Measurements from ENCODE around the gene WRAP53.
"Not testable (repeated sequence)": the region's sequence is repeated elsewhere in the genome, so short reads cannot be mapped to it uniquely, and the experiment has no call there.

Gene WRAP53

GRCh38 chr17:7687908-7688807, at the start of gene WRAP53:
Gene WRAP53 (plus strand): TSS chr17:7688477. CDS start chr17:7688649, 172 bp downstream.
- peak; percentile 84 to 95 (median 92) for DNase-seq (ENCODE audit: low read depth in 3 of 3, low spot score in 1 of 3)

- DNase-seq (ENCODE audit: low read depth in 3 of 3, low spot score in 1 of 3), result no peak
These were observed 47.5 kb upstream of the WRAP53 start for GRCh38 chr17:7640783-7641182.

GRCh38 chr17:7641635-7642034, 46.6 kb upstream of the WRAP53 start:
- not testable (repeated sequence) for DNase-seq (ENCODE audit: low read depth in 3 of 3, low spot score in 1 of 3)

- DNase-seq (ENCODE audit: low read depth in 3 of 3, low spot score in 1 of 3), result no peak
These were observed 43.5 kb upstream of the WRAP53 start for GRCh38 chr17:7644775-7645174.

DNA sequence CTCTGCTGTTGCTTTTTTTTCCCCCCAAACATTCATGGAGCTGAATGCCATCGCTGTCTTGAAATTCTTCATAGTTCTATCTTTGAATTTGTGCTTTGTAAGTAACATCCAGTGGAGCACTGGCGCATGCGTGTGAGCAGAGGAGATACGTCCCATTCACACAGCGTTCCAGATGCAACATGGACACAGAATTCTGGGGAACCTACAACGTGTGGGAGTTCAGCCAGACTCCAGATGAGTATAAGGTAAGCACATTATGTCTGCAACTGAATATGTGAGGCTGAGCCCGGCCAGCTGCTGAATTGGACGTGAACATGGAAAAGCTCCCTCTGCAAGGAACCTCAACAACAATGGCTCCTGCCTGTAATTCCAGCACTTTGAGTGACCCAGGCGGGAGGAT, 41.8 kb upstream of the WRAP53 start:
- no peak for DNase-seq (ENCODE audit: low read depth in 3 of 3, low spot score in 1 of 3)

GRCh38 chr17:7647018-7647417, 41.3 kb upstream of the WRAP53 start:
- no peak for DNase-seq (ENCODE audit: low read depth in 3 of 3, low spot score in 1 of 3)

GRCh38 chr17:7650509-7651096, 37.7 kb upstream of the WRAP53 start, which contains the start of gene ATP1B2:
Gene ATP1B2 (plus strand): TSS chr17:7650926. CDS start chr17:7651519, 593 bp downstream.
- peak; percentile 40 to 45 (median 45) for DNase-seq (ENCODE audit: low read depth in 3 of 3, low spot score in 1 of 3)

DNA sequence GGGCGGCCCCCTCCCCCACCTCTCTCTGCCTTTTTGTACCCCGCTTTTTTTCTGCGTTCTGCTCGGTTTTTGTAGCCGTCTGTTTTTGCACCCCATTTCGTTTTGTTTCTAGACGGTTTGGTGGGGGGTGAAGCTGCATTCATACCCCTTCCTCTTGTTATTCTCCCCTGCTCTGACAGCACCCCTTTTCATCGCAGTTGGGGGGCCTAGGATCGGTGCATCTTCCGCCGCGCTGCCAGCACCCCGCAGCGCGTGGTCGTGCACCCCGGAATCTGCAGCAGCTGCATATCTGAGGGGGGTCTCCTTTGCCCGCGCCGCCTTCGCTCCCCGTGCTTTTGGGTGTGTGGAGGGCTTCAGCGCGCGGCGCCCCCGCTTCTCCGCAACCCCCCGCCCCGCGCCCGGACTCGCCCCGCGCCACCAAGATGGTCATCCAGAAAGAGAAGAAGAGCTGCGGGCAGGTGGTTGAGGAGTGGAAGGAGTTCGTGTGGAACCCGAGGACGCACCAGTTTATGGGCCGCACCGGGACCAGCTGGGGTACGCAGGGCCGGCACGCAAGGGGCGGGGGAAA, 37.1 kb upstream of the WRAP53 start:
- no peak for DNase-seq (ENCODE audit: low read depth in 3 of 3, low spot score in 1 of 3)

DNA sequence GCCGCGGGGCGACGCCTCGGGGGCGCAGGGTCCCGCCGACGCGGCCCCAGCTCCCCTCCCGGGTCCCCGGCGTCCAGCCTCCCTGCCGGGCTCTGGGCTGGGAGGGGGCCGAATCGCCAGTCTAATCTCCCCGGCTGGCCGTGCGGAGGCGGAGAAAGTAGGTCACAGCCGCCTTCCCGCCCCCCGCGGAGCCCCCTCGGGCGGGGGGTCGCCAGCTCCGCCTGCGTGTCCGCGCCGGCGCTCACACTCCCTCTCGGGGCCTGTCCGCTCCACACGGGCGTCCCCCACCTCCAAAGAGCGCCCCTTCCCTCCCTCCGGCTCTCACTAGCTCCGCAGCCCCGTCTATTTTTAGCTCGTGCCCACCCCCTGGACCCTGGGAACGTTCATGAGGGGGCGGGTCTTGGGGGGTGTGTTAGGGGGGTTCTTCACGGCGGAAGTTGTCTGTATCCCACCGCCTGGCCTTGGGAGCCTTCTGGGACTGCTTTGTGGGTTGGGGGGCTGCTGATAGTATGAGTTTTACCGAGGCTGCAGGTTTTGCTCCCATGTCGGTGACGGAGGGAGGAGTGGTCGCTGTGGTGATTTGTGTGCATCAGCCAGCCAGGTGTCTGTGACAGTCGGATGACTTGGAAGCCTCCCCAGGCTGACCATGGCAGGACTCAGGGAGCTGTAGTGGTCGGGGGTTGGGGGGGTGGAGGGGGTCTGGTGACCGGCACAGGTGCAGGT, 36.5 kb upstream of the WRAP53 start:
- DNase-seq (ENCODE audit: low read depth in 3 of 3, low spot score in 1 of 3), result no peak

DNA sequence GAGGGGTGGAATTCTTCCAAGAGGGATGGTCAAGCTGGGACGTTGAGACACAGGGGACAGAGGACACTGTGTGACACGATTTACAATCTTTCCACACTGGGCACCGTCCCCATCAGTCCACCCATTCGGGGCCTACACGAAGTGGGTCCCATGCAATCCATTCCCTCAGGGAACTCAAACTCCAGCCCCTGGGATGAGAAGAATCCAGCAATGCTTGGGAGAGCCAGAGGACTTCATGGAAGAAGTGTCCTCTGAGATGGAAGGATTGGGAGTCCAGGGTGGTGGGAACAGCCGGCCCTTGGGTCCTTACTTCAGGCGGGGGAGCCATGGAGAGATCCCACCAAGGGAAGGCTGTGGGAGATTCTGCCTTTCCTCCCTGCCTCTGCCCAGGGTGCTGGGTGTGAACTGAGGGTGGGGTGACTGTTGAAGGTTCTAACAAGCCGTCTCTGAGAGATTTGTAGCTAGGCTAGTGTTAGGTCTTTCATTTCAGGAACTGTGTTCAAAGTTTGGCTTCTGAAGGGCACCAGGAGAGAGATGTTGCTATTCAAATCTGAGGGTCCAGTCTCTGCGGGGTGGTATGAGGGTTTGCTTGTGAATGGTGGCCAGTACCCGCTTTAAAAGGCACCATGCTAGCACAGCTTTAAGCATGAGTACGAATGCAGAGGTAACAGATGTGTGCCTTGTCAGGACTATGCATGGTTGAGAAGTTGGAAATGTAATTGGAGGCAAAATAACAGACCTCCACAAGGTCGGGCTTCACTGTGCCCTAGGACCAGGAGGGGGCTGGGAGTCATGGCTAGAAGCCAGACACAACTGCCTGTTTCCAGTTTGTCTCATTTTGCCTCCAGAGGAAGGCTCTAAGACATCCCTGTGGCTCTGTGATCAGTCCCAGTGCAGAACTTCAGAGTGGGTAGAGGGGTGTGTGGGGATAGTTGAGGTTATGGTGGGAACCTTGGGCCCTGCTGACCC, 35.6 kb upstream of the WRAP53 start:
- no peak for DNase-seq (ENCODE audit: low read depth in 3 of 3, low spot score in 1 of 3)

GRCh38 chr17:7654832-7655540, 33.3 kb upstream of the WRAP53 start:
- DNase-seq (ENCODE audit: low read depth in 3 of 3, low spot score in 1 of 3), result no peak

- DNase-seq (ENCODE audit: low read depth in 3 of 3, low spot score in 1 of 3), result no peak
These were observed 32.8 kb upstream of the WRAP53 start for GRCh38 chr17:7655541-7655840.

GRCh38 chr17:7656958-7657609, 31.2 kb upstream of the WRAP53 start:
- no peak for DNase-seq (ENCODE audit: low read depth in 3 of 3, low spot score in 1 of 3)

- DNase-seq (ENCODE audit: low read depth in 3 of 3, low spot score in 1 of 3), result no peak
These were observed 20.4 kb upstream of the WRAP53 start for GRCh38 chr17:7667656-7668406.

DNA sequence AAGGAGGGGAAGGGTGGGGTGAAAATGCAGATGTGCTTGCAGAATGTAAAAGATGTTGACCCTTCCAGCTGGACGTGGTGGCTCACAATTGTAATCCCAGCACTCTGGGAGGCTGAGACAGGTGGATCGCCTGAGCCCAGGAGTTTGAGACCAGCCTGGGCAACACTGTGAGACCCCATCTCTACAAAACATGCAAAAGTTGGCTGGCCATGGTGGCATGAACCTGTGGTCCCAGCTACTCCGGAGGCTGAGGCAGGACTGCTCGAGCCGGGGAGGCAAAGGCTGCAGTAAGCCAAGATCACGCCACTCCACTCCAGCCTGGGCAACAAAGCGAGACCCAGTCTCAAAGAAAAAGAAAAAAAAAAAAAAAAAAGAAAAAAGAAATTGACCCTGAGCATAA, 19.8 kb upstream of the WRAP53 start:
- no peak for DNase-seq (ENCODE audit: low read depth in 3 of 3, low spot score in 1 of 3)

GRCh38 chr17:7673239-7673638, 15.0 kb upstream of the WRAP53 start:
- no peak for DNase-seq (ENCODE audit: low read depth in 3 of 3, low spot score in 1 of 3)

- no peak for DNase-seq (ENCODE audit: low read depth in 3 of 3, low spot score in 1 of 3)
These were observed 13.3 kb upstream of the WRAP53 start for GRCh38 chr17:7674934-7675333.

- DNase-seq (ENCODE audit: low read depth in 3 of 3, low spot score in 1 of 3), result no peak
These were observed 11.7 kb upstream of the WRAP53 start for GRCh38 chr17:7676533-7676932.

Data from stimulated activated CD4-positive, alpha-beta T cell treated with anti-CD3 and anti-CD28 coated beads, TNF-alpha, amount 100 ng/mL, for 1 hour (primary cell).